GM21390 (cell line): ENCODE measurements around the gene GFAP.

Experiments
- ATAC-seq: cut with Tn5 transposase; IDR thresholded peaks from one replicate; pipeline ENCODE4 v1.9.1; 2021; ENCODE audit not compliant: unreplicated experiment

Gene GFAP

DNA sequence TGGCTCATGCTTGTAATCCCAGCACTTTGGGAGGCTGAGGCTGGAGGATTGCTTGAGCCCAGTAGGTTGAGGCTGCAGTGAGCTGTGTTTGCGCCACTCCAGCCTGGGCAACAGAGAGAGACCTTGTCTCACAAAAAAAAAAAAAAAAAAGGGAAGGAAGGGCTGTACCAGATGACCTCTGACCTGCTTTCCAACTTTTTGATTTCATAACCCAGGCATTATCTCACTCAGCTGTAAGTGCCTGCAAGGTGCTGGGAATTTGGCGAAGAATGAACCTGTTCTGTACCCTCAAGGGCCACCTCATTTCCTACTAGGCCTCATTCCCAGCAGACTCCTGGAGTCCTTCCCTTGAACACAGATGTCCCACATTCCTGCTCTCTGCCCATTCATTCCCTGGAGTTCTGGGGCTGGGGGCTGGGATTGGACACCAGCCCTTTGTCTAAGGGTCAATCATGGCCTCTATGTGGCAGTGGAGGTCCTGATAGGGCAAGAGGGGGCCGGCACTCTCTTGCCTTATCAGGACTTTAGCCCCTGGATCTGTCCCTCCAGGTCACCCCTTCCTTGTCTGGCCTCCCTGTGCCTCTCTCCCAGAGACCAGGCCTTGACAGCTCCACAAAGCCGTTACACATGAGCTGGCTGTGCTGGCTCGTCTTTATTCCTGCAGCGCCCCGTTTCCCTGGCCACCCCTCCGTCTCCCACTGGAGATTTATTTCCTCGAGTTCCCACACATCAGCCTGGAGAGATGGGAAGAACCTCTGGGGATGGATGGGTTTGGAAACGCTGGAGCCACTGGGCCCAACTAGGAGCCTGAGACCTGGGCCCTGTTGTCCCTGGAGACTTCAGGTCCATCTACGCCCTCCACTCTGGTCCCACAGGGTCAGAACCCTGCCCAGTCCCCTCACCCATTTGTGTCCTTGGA lies 821 bp upstream of the GFAP start:
- no peak for ATAC-seq

DNA sequence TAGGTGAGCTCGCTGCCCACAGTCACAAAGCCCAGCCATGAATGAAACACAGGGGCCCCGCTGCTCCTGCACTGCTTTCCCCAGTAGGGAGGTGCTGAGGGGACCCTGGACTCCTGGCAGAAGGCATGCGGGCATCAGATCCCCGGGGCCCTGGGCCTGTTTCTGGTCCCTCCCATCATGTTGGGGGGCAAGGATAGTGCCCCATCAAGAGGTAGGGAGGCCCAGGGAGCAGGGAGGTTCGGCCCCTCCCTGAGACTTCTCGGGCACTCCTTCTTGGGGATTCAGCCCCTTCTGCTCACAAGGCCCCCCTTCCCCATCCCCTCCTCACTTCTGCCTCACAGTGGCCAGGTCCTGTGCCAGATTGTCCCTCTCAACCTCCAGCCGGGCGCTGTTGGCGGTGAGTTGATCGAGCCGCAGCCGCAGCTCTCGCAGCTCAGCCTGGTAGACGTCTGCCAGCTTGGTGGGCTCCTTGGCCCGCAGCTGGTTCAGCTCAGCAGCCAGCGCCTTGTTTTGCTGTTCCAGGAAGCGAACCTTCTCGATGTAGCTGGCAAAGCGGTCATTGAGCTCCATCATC lies 515 bp downstream of the GFAP start:
- no peak for ATAC-seq

DNA sequence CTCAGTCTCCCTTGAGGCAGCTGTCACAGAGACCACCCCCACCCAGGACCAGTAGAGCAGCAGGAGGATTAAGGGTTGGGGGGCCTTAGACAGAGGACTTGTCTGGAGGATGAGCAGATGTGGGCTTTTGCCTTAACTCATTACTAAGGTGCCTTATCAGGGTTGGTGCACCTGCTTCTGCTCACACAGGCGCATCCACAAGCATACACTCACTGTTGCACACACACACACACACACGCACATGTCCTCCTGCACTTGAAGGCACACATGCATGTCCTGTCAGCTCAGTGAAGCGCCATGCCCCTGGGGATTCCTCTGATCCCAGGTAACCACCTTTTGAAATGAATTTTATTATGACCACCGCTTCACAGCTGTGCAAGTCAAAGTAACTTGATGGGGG lies 1.2 kb downstream of the GFAP start:
- no peak for ATAC-seq

- no peak for ATAC-seq
Observed at GRCh38 chr17:44913676-44914075, 1.6 kb downstream of the GFAP start.

DNA sequence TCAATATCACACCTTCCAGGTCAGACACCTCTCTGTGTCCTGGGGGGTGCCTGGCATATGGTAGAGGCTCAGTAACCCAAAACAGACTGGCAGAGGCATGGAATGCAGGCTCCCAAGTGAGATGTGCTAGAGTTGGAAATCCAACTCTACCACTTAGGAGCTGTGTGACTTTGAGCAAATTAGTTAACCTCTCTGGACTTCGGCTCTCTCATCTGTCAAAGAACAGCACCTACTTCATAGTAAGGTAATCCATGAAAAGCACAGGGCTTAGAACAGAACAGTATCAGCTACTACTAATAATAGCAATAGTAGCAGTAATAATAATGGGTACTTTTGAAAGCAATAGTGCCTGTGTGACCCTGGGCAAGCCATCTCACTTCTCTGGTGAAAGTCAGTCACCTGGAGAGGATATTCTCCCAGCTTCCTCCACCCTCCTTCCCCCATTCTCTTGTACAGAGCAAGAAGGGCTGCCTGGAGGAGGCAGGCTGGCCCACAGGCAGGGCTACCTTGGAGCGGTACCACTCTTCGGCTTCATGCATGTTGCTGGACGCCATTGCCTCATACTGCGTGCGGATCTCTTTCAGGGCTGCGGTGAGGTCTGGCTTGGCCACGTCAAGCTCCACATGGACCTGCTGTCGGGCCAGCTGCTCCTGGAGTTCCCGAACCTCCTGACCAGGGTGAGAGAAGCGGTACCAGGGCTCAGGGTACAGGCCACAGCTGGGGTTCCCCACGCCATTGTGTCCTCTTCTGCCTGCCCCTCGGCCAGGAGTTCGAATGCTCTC lies 2.3 kb downstream of the GFAP start:
- no peak for ATAC-seq

GRCh38 chr17:44911133-44912001 lies 3.9 kb downstream of the GFAP start:
- no peak for ATAC-seq

GRCh38 chr17:44910231-44911106 lies 4.8 kb downstream of the GFAP start:
- no peak for ATAC-seq

- ATAC-seq = no peak
Observed at GRCh38 chr17:44909681-44910144, 5.6 kb downstream of the GFAP start.

- no peak for ATAC-seq
Observed at GRCh38 chr17:44908761-44909326, 6.5 kb downstream of the GFAP start.

- ATAC-seq = no peak
Observed at GRCh38 chr17:44907729-44908470, 7.4 kb downstream of the GFAP start.

- no peak for ATAC-seq
Observed at GRCh38 chr17:44906763-44907728, 8.3 kb downstream of the GFAP start.

DNA sequence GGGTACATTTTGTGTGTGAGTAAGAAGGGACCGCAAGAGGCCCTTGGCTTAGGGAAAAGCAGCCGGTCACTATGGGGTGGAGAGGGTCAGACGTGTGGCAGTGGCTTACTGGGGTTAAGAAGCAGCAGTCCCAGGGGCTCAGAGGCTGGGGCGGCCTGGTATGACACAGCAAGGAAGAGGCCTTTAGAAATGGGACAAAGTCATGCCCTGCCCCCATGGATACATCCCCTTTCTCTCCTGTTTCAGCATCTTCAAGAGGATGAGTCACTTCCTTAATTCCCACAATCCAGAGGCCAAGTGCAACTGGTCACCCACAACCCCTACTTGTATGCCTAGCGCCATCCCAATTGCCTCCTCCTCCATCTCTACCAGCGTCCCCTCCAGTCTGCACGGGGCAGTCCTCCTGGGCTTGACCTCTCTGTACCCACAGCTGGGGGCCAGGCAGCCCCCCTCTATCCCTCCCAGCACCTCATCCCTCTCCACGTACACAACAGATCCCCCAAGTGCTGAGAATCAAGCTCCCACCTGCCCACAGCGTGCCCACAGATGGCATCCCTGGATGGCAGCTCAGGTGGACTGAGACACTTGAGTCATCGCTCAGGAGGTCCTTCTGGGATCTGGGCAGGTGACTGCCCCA lies 9.2 kb downstream of the GFAP start:
- ATAC-seq = no peak

- no peak for ATAC-seq
Observed at GRCh38 chr17:44905006-44906000, 10.0 kb downstream of the GFAP start.

- ATAC-seq = no peak
Observed at GRCh38 chr17:44904001-44904984, 11.0 kb downstream of the GFAP start.
